Vagina (tissue), 2 donors: ENCODE results near the gene CCDC188.

Experiments used
- CTCF ChIP-seq, 3 experiments: fragments of 450-650 bp in 2 of 3; fragments of 200-600 bp in 1 of 3; sonication (generic) in 1 of 3; IDR thresholded peaks; one replicate each; pipeline ENCODE4 v1.5.1; 2017 to 2019; ENCODE audit warnings: antibody characterized with exemption in 3 of 3, mild to moderate bottlenecking in 2 of 3, moderate library complexity in 2 of 3
- POLR2A ChIP-seq, 2 donors: fragments of 450-650 bp; IDR thresholded peaks; one replicate each; pipeline ENCODE4 v1.6.1; 2017; ENCODE audit warnings: antibody characterized with exemption in 2 of 2, mild to moderate bottlenecking in 2 of 2, moderate library complexity in 2 of 2
- POLR2AphosphoS5 ChIP-seq, 2 donors: sonication (generic); formaldehyde crosslinking; IDR thresholded peaks; one replicate each; pipeline ENCODE4 v1.9.0; 2017; ENCODE audit warnings: antibody characterized with exemption in 2 of 2, mild to moderate bottlenecking in 2 of 2, low read depth in 1 of 2; ENCODE audit not compliant: insufficient read depth in 1 of 2

- no peak for TF ChIP-seq CTCF (IDR thresholded peaks at IDR 0.05)
- no peak for TF ChIP-seq POLR2A (IDR thresholded peaks at IDR 0.05)
- TF ChIP-seq POLR2AphosphoS5 (IDR thresholded peaks at IDR 0.05; ENCODE audit: insufficient read depth in 1 of 2, low read depth in 1 of 2) = no peak
These were observed 45.2 kb downstream of the CCDC188 start for GRCh38 chr22:20105456-20106204.
